HCT116 (cell line): ENCODE data around the gene GPLD1.

ENCODE experiments used
- ATF3 ChIP-seq: IDR thresholded peaks from 2 replicates; pipeline ENCODE4 v1.6.1; 2012
- CEBPB ChIP-seq: IDR thresholded peaks from 2 replicates; pipeline ENCODE4 v1.6.1; 2012; ENCODE audit warnings: low read depth
- CTCF ChIP-seq, 3 experiments: fragments of 200-600 bp in 1 of 3; sonication (generic) in 1 of 3; IDR thresholded peaks in 2 of 3; conservative IDR thresholded peaks in 1 of 3; 2 replicates each; pipeline ENCODE4 v1.5.1; 2012 to 2017; ENCODE audit warnings: low read depth in 2 of 3, low read length in 2 of 3, antibody characterized with exemption in 1 of 3, borderline replicate concordance in 1 of 3, control low read depth in 1 of 3, mild to moderate bottlenecking in 1 of 3, mixed read lengths in 1 of 3, mixed run types in 1 of 3, moderate library complexity in 1 of 3; ENCODE audit not compliant: insufficient read depth in 1 of 3
- EGR1 ChIP-seq: IDR thresholded peaks from 2 replicates; pipeline ENCODE4 v1.6.1; 2012; ENCODE audit warnings: low read depth
- EZH2 ChIP-seq: fragments of 200-600 bp; sonication (generic); IDR thresholded peaks from 2 replicates; pipeline ENCODE4 v1.6.1; 2017; ENCODE audit warnings: antibody characterized with exemption, mixed run types
- EZH2phosphoT487 ChIP-seq: fragments of 200-600 bp; IDR thresholded peaks from 2 replicates; pipeline ENCODE4 v1.6.1; 2018; ENCODE audit warnings: antibody characterized with exemption, borderline replicate concordance
- POLR2A ChIP-seq: IDR thresholded peaks from 2 replicates; pipeline ENCODE4 v1.7.0; 2011; ENCODE audit warnings: borderline replicate concordance; ENCODE audit not compliant: insufficient read depth, insufficient read length; ENCODE audit errors: extremely low read depth
- POLR2AphosphoS5 ChIP-seq: IDR thresholded peaks from 2 replicates; pipeline ENCODE4 v1.6.1; 2011; ENCODE audit warnings: mild to moderate bottlenecking, low read depth, low read length, moderate library complexity
- SIN3A ChIP-seq: IDR thresholded peaks from 2 replicates; pipeline ENCODE4 v1.6.1; 2012; ENCODE audit warnings: low read depth
- TCF7L2 ChIP-seq: IDR thresholded peaks from 2 replicates; pipeline ENCODE4 v1.7.0; 2011; ENCODE audit warnings: borderline replicate concordance, inconsistent platforms; ENCODE audit not compliant: insufficient read depth, insufficient read length; ENCODE audit errors: extremely low read depth
- YY1 ChIP-seq: IDR thresholded peaks from 2 replicates; pipeline ENCODE4 v1.6.1; 2011; ENCODE audit warnings: low read length, low read depth, moderate library complexity, mild to moderate bottlenecking; ENCODE audit not compliant: insufficient replicate concordance; ENCODE audit errors: extremely low read depth
- ZFX ChIP-seq: fragments of 450-650 bp; IDR thresholded peaks from 2 replicates; pipeline ENCODE4 v1.6.1; 2017

- no peak for TF ChIP-seq POLR2AphosphoS5
- TF ChIP-seq EZH2 = no peak
- TF ChIP-seq CTCF (IDR thresholded peaks at IDR 0.05 in 2 of 3, conservative IDR thresholded peaks at IDR 0.05 in 1 of 3; ENCODE audit: borderline replicate concordance in 1 of 3, insufficient read depth in 1 of 3, low read depth in 2 of 3, low read length in 2 of 3) = no peak
- TF ChIP-seq EGR1 = no peak
- no peak for TF ChIP-seq ZFX
- TF ChIP-seq ATF3 = no peak
- TF ChIP-seq SIN3A = no peak
- TF ChIP-seq CEBPB = no peak
- no peak for TF ChIP-seq POLR2A
- no peak for TF ChIP-seq TCF7L2
- TF ChIP-seq YY1 = no peak
- TF ChIP-seq EZH2phosphoT487 = no peak
Measured at GRCh38 chr6:24460966-24461365, 28.4 kb downstream of the GPLD1 start.
